HepG2 (cell line): ENCODE data around the gene SSC4D. TPM values are rescaled to one million over a fixed set of nuclear protein-coding genes. Genes with fewer than 3 reads are reported as not detected.

Source experiments
- ATAC-seq: fragments of 200-7000 bp; cut with Tn5 transposase; 3 replicates; pipeline ENCODE4 v1.9.1; 2020; ENCODE audit warnings: mild to moderate bottlenecking, moderate library complexity
- BruUV-seq: library from RNA; stranded (reverse); fragments of 400-500 nt; replicated peaks from 2 replicates; lab custom pipeline; 2021; lab: Mats Ljungman, UMichigan
- CTCF ChIA-PET: fragments of 300-600 bp; formaldehyde crosslinking; extraction: SDS; loops from one replicate; lab custom pipeline; 2021; ENCODE audit warnings: low total read pairs, inconsistent platforms, low intra/inter-chr PET ratio; lab: Yijun Ruan, JAX
- POLR2A ChIA-PET: fragments of 350-600 bp; sonication (Branson Sonifier 250); formaldehyde crosslinking; loops from one replicate; lab custom pipeline; 2020; ENCODE audit warnings: antibody characterized with exemption, inconsistent platforms; lab: Yijun Ruan, JAX
- DNase-seq: peaks from one replicate; pipeline ENCODE4 v3.0.0-alpha.2; 2015; ENCODE audit warnings: low spot score
- FAIRE-seq: peaks from 3 replicates; lab custom pipeline; 2011; peaks lifted over from hg19 to GRCh38; lab: Jason Lieb, UNC
- H2AFZ ChIP-seq: one replicate; pipeline ENCODE4 v1.6.1; 2011; ENCODE audit warnings: low read length, inconsistent platforms
- H3K27ac ChIP-seq: fragments of 300-600 bp; 3 replicates; pipeline ENCODE4 v1.8.0; 2011; ENCODE audit warnings: mixed run types, mild to moderate bottlenecking, mixed read lengths, low read length, inconsistent platforms; ENCODE audit not compliant: insufficient read depth; ENCODE audit errors: extremely low read length
- H3K27me3 ChIP-seq, 2 experiments: fragments of 200-600 bp in 1 of 2; 2 replicates in 1 of 2; 3 replicates in 1 of 2; pipeline versions ENCODE4 v1.6.0 to v1.8.0; 2011; ENCODE audit warnings: low read length in 2 of 2, mild to moderate bottlenecking in 2 of 2, moderate library complexity in 2 of 2, inconsistent platforms in 1 of 2; ENCODE audit not compliant: insufficient read depth in 2 of 2, control insufficient read depth in 1 of 2
- H3K36me3 ChIP-seq, 2 experiments: fragments of 200-600 bp in 1 of 2; replicated peaks in 1 of 2; 2 replicates in 1 of 2; 3 replicates in 1 of 2; pipeline versions ENCODE4 v1.5.1 to v1.8.0; 2011; ENCODE audit warnings: low read length in 2 of 2, inconsistent platforms in 1 of 2; ENCODE audit not compliant: insufficient read depth in 2 of 2, control insufficient read depth in 1 of 2
- H3K4me1 ChIP-seq: 2 replicates; pipeline ENCODE4 v1.5.1; 2012; ENCODE audit warnings: low read length, inconsistent platforms; ENCODE audit not compliant: insufficient read depth
- H3K4me2 ChIP-seq: 2 replicates; pipeline ENCODE4 v1.6.0; 2011; ENCODE audit warnings: low read depth, low read length, inconsistent platforms
- H3K4me3 ChIP-seq, 3 experiments: fragments of 200-600 bp in 1 of 3; sonication (generic), shearing (Covaris generic) in 1 of 3; replicated peaks in 1 of 3; 2 replicates each; pipeline ENCODE4 v1.5.1; 2011 to 2016; ENCODE audit warnings: low read length in 3 of 3, inconsistent platforms in 2 of 3, low read depth in 2 of 3, mild to moderate bottlenecking in 2 of 3, control low read depth in 1 of 3, mixed read lengths in 1 of 3; ENCODE audit not compliant: insufficient read depth in 1 of 3
- H3K79me2 ChIP-seq: one replicate; pipeline ENCODE4 v1.6.1; 2011; ENCODE audit warnings: low read length, inconsistent platforms; ENCODE audit not compliant: insufficient read depth
- H3K9ac ChIP-seq: 2 replicates; pipeline ENCODE4 v1.6.0; 2011; ENCODE audit warnings: mild to moderate bottlenecking, low read depth, low read length, inconsistent platforms; ENCODE audit not compliant: insufficient read depth
- H3K9me3 ChIP-seq: 2 replicates; pipeline ENCODE4 v1.5.1; 2012; ENCODE audit warnings: mild to moderate bottlenecking, low read length
- H4K20me1 ChIP-seq: 2 replicates; pipeline ENCODE4 v1.6.0; 2011; ENCODE audit warnings: inconsistent platforms, mild to moderate bottlenecking, low read length, moderate library complexity; ENCODE audit not compliant: insufficient read depth
- ATF4 ChIP-seq, 2 experiments: fragments of 450-650 bp in 1 of 2; sonication (generic) in 1 of 2; formaldehyde crosslinking; IDR thresholded peaks; 2 replicates each; pipeline versions ENCODE4 v1.5.0 to v1.8.0; 2020 to 2022; ENCODE audit warnings: mild to moderate bottlenecking in 1 of 2, missing genetic modification reagents in 1 of 2
- BRD4 ChIP-seq: sonication (generic); formaldehyde crosslinking; IDR thresholded peaks from 2 replicates; pipeline ENCODE4 v1.4.0; 2020; ENCODE audit warnings: missing genetic modification reagents
- HHEX ChIP-seq: IDR thresholded peaks from 2 replicates; pipeline ENCODE4 v1.6.1; 2016; ENCODE audit warnings: control low read depth
- HOMEZ ChIP-seq: IDR thresholded peaks from 2 replicates; pipeline ENCODE4 v1.6.1; 2016; ENCODE audit warnings: low read depth
- MAX ChIP-seq: IDR thresholded peaks from 2 replicates; pipeline ENCODE4 v1.6.1; 2012; ENCODE audit warnings: inconsistent platforms
- MAZ ChIP-seq, 2 experiments: sonication (generic) in 1 of 2; formaldehyde crosslinking in 1 of 2; IDR thresholded peaks; 2 replicates each; pipeline versions ENCODE4 v1.5.0 to v1.6.1; 2012 to 2020; ENCODE audit warnings: low read depth in 2 of 2, mild to moderate bottlenecking in 2 of 2, borderline replicate concordance in 1 of 2, improper control_type of control experiment in 1 of 2, low read length in 1 of 2, missing genetic modification reagents in 1 of 2, moderate library complexity in 1 of 2
- PPARG ChIP-seq: conservative IDR thresholded peaks from 2 replicates; pipeline ENCODE4 v1.6.1; 2016; ENCODE audit warnings: missing biosample characterization, missing genetic modification reagents
- RBM22 ChIP-seq: fragments of 200-400 bp; formaldehyde crosslinking; optimal IDR thresholded peaks from 2 replicates; pipeline ENCODE3; 2017; ENCODE audit warnings: mild to moderate bottlenecking, low read length, moderate library complexity
- SIN3B ChIP-seq: fragments of 150-350 bp; IDR thresholded peaks from 2 replicates; pipeline ENCODE4 v1.6.1; 2014; ENCODE audit warnings: low read length
- SOX13 ChIP-seq, 3 experiments: fragments of 450-650 bp in 1 of 3; sonication (generic) in 1 of 3; formaldehyde crosslinking in 1 of 3; IDR thresholded peaks in 2 of 3; conservative IDR thresholded peaks in 1 of 3; 2 replicates each; pipeline versions ENCODE4 v1.5.0 to v1.6.1; 2016 to 2020; ENCODE audit warnings: antibody characterized with exemption in 1 of 3, mild to moderate bottlenecking in 1 of 3, missing compliant biosample characterization in 1 of 3, missing genetic modification reagents in 1 of 3, moderate library complexity in 1 of 3
- YEATS2 ChIP-seq: sonication (generic); formaldehyde crosslinking; IDR thresholded peaks from 2 replicates; pipeline ENCODE4 v1.4.0; 2020; ENCODE audit warnings: missing genetic modification reagents, borderline replicate concordance
- ZC3H4 ChIP-seq: sonication (generic); formaldehyde crosslinking; IDR thresholded peaks from 2 replicates; pipeline ENCODE4 v1.4.0; 2020; ENCODE audit warnings: missing genetic modification reagents, borderline replicate concordance
- ZFY ChIP-seq: sonication (generic); formaldehyde crosslinking; IDR thresholded peaks from 2 replicates; pipeline ENCODE4 v1.4.0; 2020; ENCODE audit warnings: missing genetic modification reagents
- ZNF264 ChIP-seq: sonication (generic); formaldehyde crosslinking; IDR thresholded peaks from 2 replicates; pipeline ENCODE4 v1.4.0; 2020; ENCODE audit warnings: missing genetic modification reagents
- ZNF737 ChIP-seq: sonication (generic); formaldehyde crosslinking; IDR thresholded peaks from 2 replicates; pipeline ENCODE4 v1.5.0; 2020; ENCODE audit warnings: missing genetic modification reagents, mild to moderate bottlenecking, borderline replicate concordance
- WGBS: methylation state at CpG from one replicate; pipeline ENCODE4 v1.1.6; 2017; ENCODE audit warnings: low lambda C conversion rate; 5-methylcytosine and 5-hydroxymethylcytosine counted together
- in situ Hi-C: cut with HindIII; loops from 2 replicates; pipeline ENCODE4 v1.10.0; 2017; ENCODE audit warnings: low pct_unique_long_range_greater_than_20kb; ENCODE audit not compliant: extremely low pct_ligation_motif_present
- intact Hi-C: fragments of 100-400 bp; cut with micrococcal nuclease; formaldehyde crosslinking; loops from one replicate; pipeline ENCODE4 v1.10.0; 2022; ENCODE audit not compliant: unreplicated experiment
- polyA plus RNA-seq, 8 experiments: library from polyadenylated mRNA; depleted of rRNA in 3 of 8; stranded (reverse) in 7 of 8; unstranded in 1 of 8; fragments of >200 nt; fragmentation: Illumina TruSeq in 4 of 8; extraction: Trizol in 4 of 8; gene quantifications; 2 replicates each; pipeline versions ENCODE4 v1.2.1 to v1.2.3, GENCODE V29; 2011 to 2016; ENCODE audit warnings: low read depth in 4 of 8, missing spikeins in 1 of 8, mixed read lengths in 1 of 8; ENCODE audit not compliant: insufficient read depth in 1 of 8
- total RNA-seq, 5 experiments: library from RNA; depleted of rRNA; stranded (reverse); fragments of >200 nt; fragmentation: Illumina TruSeq; extraction: Trizol; gene quantifications; 2 replicates each; pipeline ENCODE4 v1.2.3, GENCODE V29; 2016; ENCODE audit warnings: low read depth in 1 of 5

The SSC4D gene
- total and polyA plus RNA-seq, 2 of the 13 experiments (the other 11 are each of a cell fraction or from before 2014, with no cell fraction given): 33.3 to 63.8 TPM

- TF ChIP-seq YEATS2 (CRISPR knock-in tag) (no peak), ATF4 (CRISPR knock-in tag; IDR thresholded peaks at IDR 0.05) (no peak), SOX13 (IDR thresholded peaks at IDR 0.05) (no peak), SOX13 (CRISPR knock-in tag; conservative IDR thresholded peaks at IDR 0.05 in 1 of 2, IDR thresholded peaks at IDR 0.05 in 1 of 2) (no peak), ZNF737 (CRISPR knock-in tag) (no peak), ZNF264 (no peak), PPARG (CRISPR knock-in tag) (no peak), ZFY (no peak)
Observed at GRCh38 chr7:76343294-76343930, 66.1 kb downstream of the SSC4D start (continued).

- peaks cover 24 to 35% of the 10 kb centered on the region in 2 experiments for H3K36me3 ChIP-seq
- no peak for TF ChIP-seq HHEX (CRISPR knock-in tag)
- no peak for TF ChIP-seq ZC3H4 (CRISPR knock-in tag)
- TF ChIP-seq BRD4: no peak
- TF ChIP-seq MAX: no peak
- TF ChIP-seq MAZ (IDR thresholded peaks at IDR 0.05; ENCODE audit: borderline replicate concordance, low read depth, low read length): no peak
- no peak for TF ChIP-seq MAZ (CRISPR knock-in tag; IDR thresholded peaks at IDR 0.05; ENCODE audit: low read depth)
- no peak for TF ChIP-seq HOMEZ (CRISPR knock-in tag)
- TF ChIP-seq RBM22: peak; percentile 39
- no peak for TF ChIP-seq SIN3B
Observed at GRCh38 chr7:76342222-76342621, 67.3 kb downstream of the SSC4D start.

More at GRCh38 chr7:76342222-76342621, 67.3 kb downstream of the SSC4D start:
- Histone ChIP-seq H3K9ac (no peak overlapping the region), H3K4me1 (peaks cover 58% of the 10 kb centered on the region), H2AFZ (no peak overlapping the region), H3K4me3 (no peak overlapping the region), H3K27ac (no peak overlapping the region), H3K79me2 (peaks cover 88% of the 10 kb centered on the region), H3K9me3 (no peaks in the 10 kb centered on the region), H4K20me1 (peaks cover 41% of the 10 kb centered on the region), H3K4me2 (no peak overlapping the region), H3K27me3 (no peaks in the 10 kb centered on the region)
- intact Hi-C loops (no loop called here), in situ Hi-C loops (no loop called here)
- CTCF ChIA-PET: no interaction called here
- 99% methylated on average over 5 of the region's 5 CpGs for WGBS
- POLR2A ChIA-PET: no interaction called here
- no TSS peak for BruUV-seq
- ATAC-seq: no peak
- DNase-seq: no peak
- no peak for FAIRE-seq
